NAMALWA (cell line): ENCODE measurements around the gene PCDHB16.

Source experiments
- DNase-seq: peaks from one replicate; pipeline ENCODE4 v3.0.0-alpha.2; 2015; ENCODE audit warnings: low spot score

PCDHB16 gene

GRCh38 chr5:141234109-141234667 is 52.0 kb downstream of the PCDHB16 start:
- DNase-seq, result no peak
